ENCODE measurements around the gene SLC38A3.

SLC38A3 gene

DNA sequence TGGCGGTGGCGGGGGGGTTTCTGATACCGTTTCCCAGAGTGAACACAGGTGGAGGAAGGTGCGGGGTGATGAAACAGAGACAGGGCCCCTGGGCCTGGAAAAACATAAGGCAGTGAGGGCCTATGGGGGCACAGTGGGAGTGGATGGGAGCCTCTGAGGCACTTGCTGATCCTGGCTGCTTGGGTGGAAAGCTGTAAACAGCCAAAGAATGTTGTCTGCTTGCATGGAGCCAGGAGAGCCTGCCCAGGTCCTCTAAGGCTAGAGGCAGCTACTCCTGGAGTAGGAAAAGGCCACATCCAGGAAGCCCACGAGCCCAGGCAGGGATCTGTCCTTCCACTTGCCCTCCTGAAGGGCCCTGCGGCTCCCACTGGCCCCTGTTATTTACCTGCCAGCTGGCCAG lies 60.9 kb downstream of the SLC38A3 start:
- DNase-seq: no peak
- H3K4me3 ChIP-seq (ENCODE audit: low read depth, low read length): no peak overlapping the region
- TF ChIP-seq, protein P1, sequence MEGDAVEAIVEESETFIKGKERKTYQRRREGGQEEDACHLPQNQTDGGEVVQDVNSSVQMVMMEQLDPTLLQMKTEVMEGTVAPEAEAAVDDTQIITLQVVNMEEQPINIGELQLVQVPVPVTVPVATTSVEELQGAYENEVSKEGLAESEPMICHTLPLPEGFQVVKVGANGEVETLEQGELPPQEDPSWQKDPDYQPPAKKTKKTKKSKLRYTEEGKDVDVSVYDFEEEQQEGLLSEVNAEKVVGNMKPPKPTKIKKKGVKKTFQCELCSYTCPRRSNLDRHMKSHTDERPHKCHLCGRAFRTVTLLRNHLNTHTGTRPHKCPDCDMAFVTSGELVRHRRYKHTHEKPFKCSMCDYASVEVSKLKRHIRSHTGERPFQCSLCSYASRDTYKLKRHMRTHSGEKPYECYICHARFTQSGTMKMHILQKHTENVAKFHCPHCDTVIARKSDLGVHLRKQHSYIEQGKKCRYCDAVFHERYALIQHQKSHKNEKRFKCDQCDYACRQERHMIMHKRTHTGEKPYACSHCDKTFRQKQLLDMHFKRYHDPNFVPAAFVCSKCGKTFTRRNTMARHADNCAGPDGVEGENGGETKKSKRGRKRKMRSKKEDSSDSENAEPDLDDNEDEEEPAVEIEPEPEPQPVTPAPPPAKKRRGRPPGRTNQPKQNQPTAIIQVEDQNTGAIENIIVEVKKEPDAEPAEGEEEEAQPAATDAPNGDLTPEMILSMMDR (IDR thresholded peaks at IDR 0.05; ENCODE audit: low read depth, low read length, missing control alignments): no peak
- H3K27me3 ChIP-seq (replicated peaks): no peaks in the 10 kb centered on the region
- no peak overlapping the region for H3K27ac ChIP-seq
- H3K36me3 ChIP-seq (replicated peaks): no peaks in the 10 kb centered on the region
- in situ Hi-C loops (cut with HindIII; ENCODE audit: low pct_ligation_motif_present, low sequenced_read_pairs): no loop called here

DNA sequence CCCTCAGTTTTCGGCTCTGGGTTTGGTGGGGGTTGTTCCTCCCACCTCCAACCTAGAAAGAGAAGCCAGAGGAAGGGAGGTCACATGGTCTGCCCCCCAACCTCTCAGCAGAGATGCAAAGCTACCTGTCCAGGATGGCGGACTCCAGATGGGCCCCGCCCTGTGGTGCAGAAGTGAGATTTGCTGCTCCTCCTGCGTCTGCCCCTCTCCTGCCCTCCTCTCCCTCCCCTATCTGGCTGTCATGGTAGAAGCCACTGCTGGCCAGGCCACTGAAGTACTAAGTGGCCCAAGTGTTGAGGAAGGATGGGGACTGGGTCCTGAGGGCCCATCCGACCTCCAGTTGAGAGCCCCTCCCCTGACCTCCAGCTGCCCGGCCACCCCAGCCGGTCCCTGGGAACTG lies 61.8 kb downstream of the SLC38A3 start:
- TF ChIP-seq, protein P1 (IDR thresholded peaks at IDR 0.05; ENCODE audit: low read depth, low read length, missing control alignments): no peak
- H3K4me3 ChIP-seq (ENCODE audit: low read depth, low read length): peak overlapping the region; percentile 48
- in situ Hi-C loops (cut with HindIII; ENCODE audit: low pct_ligation_motif_present, low sequenced_read_pairs): no loop called here
- no peaks in the 10 kb centered on the region for H3K27me3 ChIP-seq (replicated peaks)
- no peak for DNase-seq
- H3K36me3 ChIP-seq (replicated peaks): no peaks in the 10 kb centered on the region
- no peak overlapping the region for H3K27ac ChIP-seq

DNA sequence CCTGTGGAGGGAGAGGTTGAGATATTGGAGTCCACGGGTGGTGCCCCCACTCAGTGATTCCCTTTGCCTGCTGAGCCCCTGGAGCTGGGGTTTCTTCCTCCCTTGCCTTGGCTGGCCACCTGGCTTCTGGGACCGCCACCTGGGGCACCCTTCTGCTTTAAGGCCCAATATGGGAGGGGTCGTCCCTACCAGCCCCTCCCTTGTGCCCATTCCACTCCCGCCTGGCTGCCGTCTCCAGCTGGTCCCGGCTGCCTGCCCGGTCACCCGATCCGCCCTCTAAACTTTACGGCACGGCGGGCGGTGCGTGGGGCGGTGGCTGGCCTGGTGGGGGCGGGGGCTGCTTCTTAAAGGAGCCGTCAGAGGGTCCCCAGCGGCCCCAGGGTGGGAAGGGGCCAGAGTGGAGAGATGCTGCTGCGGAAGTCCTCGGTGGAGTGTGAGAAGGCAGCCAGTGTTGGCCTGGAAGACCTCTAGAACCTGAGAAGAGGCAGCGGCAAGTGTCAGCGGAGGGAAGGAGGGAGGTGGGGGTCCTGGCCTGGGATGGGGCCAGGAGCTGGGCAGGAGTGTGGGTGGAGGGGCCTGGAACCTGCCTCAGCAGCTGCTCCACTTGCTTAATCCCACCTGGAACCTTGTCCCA lies 62.3 kb downstream of the SLC38A3 start:
- DNase-seq: no peak
- in situ Hi-C loops (cut with HindIII; ENCODE audit: low pct_ligation_motif_present, low sequenced_read_pairs): no loop called here
- peak overlapping the region; percentile 48 for H3K4me3 ChIP-seq (ENCODE audit: low read depth, low read length)
- H3K27ac ChIP-seq: no peak overlapping the region
- TF ChIP-seq, protein P1 (IDR thresholded peaks at IDR 0.05; ENCODE audit: low read depth, low read length, missing control alignments): no peak
- no peaks in the 10 kb centered on the region for H3K36me3 ChIP-seq (replicated peaks)
- no peaks in the 10 kb centered on the region for H3K27me3 ChIP-seq (replicated peaks)

DNA sequence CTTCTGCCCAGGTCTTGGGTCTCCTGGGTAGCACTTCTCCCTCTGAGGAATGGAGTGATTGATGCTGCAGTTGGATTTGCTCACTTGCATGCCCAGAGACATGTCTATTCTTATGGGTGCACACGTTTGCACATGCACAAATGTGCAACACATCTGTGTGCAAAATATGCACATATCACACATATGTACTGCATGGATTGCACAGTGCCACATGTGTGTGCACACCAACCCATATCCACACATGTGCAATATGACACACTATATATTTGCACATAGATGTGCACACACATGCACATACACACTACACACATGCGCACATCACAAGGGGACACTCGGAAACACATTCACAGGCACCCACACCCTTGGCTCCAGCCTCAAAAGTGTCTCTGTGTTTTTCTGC lies 63.2 kb downstream of the SLC38A3 start:
- in situ Hi-C loops (cut with HindIII; ENCODE audit: low pct_ligation_motif_present, low sequenced_read_pairs): no loop called here
- H3K27me3 ChIP-seq (replicated peaks): peaks cover under 1% of the 10 kb centered on the region
- no peak overlapping the region for H3K4me3 ChIP-seq (ENCODE audit: low read depth, low read length)
- no peaks in the 10 kb centered on the region for H3K36me3 ChIP-seq (replicated peaks)
- TF ChIP-seq, protein P1 (IDR thresholded peaks at IDR 0.05; ENCODE audit: low read depth, low read length, missing control alignments): no peak
- no peak for DNase-seq
- H3K27ac ChIP-seq: no peak overlapping the region

DNA sequence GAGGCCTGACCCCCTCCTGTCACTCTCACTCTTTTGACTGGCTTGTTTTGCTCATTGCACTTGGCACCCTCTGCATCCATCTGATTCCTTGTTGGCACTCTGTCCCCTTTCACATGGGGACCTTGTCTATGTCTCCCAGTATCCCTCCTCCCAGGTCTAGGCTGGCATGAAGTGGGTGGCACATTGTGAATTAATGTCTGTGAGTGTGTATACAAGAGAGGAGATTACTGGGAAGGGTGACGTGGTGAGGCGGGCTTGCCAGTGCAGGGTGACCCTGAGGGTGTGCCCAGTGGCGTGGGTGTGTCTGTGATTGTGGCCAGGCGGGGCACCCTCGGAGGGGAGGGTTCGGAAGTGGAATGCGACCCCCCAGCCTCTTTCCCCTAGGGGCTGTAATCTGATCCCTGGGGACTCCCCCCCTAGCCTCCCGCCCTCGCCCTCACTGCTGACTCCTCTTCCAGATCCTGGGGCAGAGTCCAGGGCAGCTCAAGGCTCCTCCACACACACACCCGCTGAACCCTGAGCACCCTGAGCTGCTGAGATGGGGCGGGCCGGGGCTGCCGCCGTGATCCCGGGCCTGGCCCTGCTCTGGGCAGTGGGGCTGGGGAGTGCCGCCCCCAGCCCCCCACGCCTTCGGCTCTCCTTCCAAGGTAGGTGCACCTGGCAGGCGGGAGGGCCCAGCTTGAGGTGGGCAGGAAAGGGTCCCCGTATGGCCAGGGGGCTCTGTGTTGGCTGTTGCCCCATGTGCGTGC lies 63.8 kb downstream of the SLC38A3 start, which contains the start of gene SEMA3B:
Gene SEMA3B, plus strand, starts transcription at position 445 of the 749 bp plus-strand sequence. Its CDS starts 94 bp downstream, at position 539.
- H3K4me3 ChIP-seq (ENCODE audit: low read depth, low read length): no peak within 1 kb of the TSS
- DNase-seq: no peak
- in situ Hi-C loops (cut with HindIII; ENCODE audit: low pct_ligation_motif_present, low sequenced_read_pairs): no loop called here
- TF ChIP-seq, protein P1 (IDR thresholded peaks at IDR 0.05; ENCODE audit: low read depth, low read length, missing control alignments): no peak
- H3K36me3 ChIP-seq (replicated peaks): no peaks in the 10 kb centered on the region
- H3K27me3 ChIP-seq (replicated peaks): peaks cover 6% of the 10 kb centered on the region
- no peak within 1 kb of the TSS for H3K27ac ChIP-seq
